Glutamatergic neuron (in vitro differentiated cells): ENCODE measurements around the gene C17orf67. TPM values are rescaled to one million over a fixed set of nuclear protein-coding genes. Genes with fewer than 3 reads are reported as not detected.

ENCODE experiments used
- DNase-seq: peaks from one replicate; pipeline ENCODE4 v3.0.0; 2022
- H3K27ac Mint-ChIP-seq: one replicate; pipeline ENCODE4 v1.8.0; 2020; ENCODE audit warnings: mild to moderate bottlenecking, mixed read lengths, inconsistent platforms; ENCODE audit not compliant: unreplicated experiment
- H3K27me3 Mint-ChIP-seq: one replicate; pipeline ENCODE4 v1.8.0; 2020; ENCODE audit warnings: mild to moderate bottlenecking, moderate library complexity, mixed read lengths, inconsistent platforms; ENCODE audit not compliant: unreplicated experiment
- H3K36me3 Mint-ChIP-seq: one replicate; pipeline ENCODE4 v1.8.0; 2020; ENCODE audit warnings: mild to moderate bottlenecking, mixed read lengths, inconsistent platforms; ENCODE audit not compliant: unreplicated experiment
- H3K4me1 Mint-ChIP-seq: one replicate; pipeline ENCODE4 v1.8.0; 2020; ENCODE audit warnings: mild to moderate bottlenecking, low read depth, mixed read lengths, inconsistent platforms; ENCODE audit not compliant: unreplicated experiment
- H3K4me3 Mint-ChIP-seq: one replicate; pipeline ENCODE4 v1.8.0; 2020; ENCODE audit warnings: mild to moderate bottlenecking, mixed read lengths, inconsistent platforms; ENCODE audit not compliant: unreplicated experiment
- H3K9me3 Mint-ChIP-seq: one replicate; pipeline ENCODE4 v1.8.0; 2020; ENCODE audit warnings: mild to moderate bottlenecking, moderate library complexity, mixed read lengths, inconsistent platforms; ENCODE audit not compliant: unreplicated experiment
- long read RNA-seq: library from polyadenylated mRNA; unstranded; transcript quantifications from one replicate; pipeline ENCODE4 v2.0.0, GENCODE V29; 2020; ENCODE audit not compliant: unreplicated experiment
- total RNA-seq: library from RNA; stranded (reverse); fragmentation: NEBNext Ultra II Directional; extraction: Animal tissue kit (Norgen Biotek cat#: 25700); gene quantifications from one replicate; pipeline ENCODE4 v1.2.1, GENCODE V29; 2021; ENCODE audit not compliant: unreplicated experiment
- TF ChIP-seq, protein P1 (sequence below): fragments of 200-600 bp; sonication (generic); IDR thresholded peaks from one replicate; pipeline ENCODE4 v1.5.0; 2021; ENCODE audit not compliant: partially characterized antibody, unreplicated experiment

The C17orf67 gene, protein sequence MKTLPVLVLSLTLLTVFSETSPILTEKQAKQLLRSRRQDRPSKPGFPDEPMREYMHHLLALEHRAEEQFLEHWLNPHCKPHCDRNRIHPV
- total RNA-seq = not detected
- long read RNA-seq = 0 reads

- no peak within 1 kb of the TSS for H3K27ac Mint-ChIP-seq
- peak; percentile 99 for DNase-seq
- TF ChIP-seq, protein P1, sequence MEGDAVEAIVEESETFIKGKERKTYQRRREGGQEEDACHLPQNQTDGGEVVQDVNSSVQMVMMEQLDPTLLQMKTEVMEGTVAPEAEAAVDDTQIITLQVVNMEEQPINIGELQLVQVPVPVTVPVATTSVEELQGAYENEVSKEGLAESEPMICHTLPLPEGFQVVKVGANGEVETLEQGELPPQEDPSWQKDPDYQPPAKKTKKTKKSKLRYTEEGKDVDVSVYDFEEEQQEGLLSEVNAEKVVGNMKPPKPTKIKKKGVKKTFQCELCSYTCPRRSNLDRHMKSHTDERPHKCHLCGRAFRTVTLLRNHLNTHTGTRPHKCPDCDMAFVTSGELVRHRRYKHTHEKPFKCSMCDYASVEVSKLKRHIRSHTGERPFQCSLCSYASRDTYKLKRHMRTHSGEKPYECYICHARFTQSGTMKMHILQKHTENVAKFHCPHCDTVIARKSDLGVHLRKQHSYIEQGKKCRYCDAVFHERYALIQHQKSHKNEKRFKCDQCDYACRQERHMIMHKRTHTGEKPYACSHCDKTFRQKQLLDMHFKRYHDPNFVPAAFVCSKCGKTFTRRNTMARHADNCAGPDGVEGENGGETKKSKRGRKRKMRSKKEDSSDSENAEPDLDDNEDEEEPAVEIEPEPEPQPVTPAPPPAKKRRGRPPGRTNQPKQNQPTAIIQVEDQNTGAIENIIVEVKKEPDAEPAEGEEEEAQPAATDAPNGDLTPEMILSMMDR = no peak
- H3K4me1 Mint-ChIP-seq = peaks cover 1% of the 10 kb centered on the region
- no peaks in the 10 kb centered on the region for H3K36me3 Mint-ChIP-seq
- H3K9me3 Mint-ChIP-seq = peaks cover 5% of the 10 kb centered on the region
- H3K27me3 Mint-ChIP-seq = peaks cover 8% of the 10 kb centered on the region
- H3K4me3 Mint-ChIP-seq = peak within 1 kb of the TSS; percentile 86
Measured at GRCh38 chr17:56833809-56834379, at the start of gene C17orf67, which contains the start of gene DGKE. TSS of gene C17orf67 (minus strand) at chr17:56833920. CDS start at chr17:56815810, 18,110 bp downstream. TSS of gene DGKE (plus strand) at chr17:56834151. CDS start at chr17:56834796, 645 bp downstream.

GRCh38 chr17:56881685-56882295, 48.1 kb upstream of the C17orf67 start:
- Mint-ChIP-seq H3K36me3 (peaks cover 6% of the 10 kb centered on the region), H3K9me3 (no peaks in the 10 kb centered on the region), H3K4me3 (no peak overlapping the region), H3K27me3 (peaks cover 1% of the 10 kb centered on the region), H3K4me1 (no peaks in the 10 kb centered on the region), H3K27ac (no peak overlapping the region)
- TF ChIP-seq, protein P1 = no peak
- DNase-seq = no peak

GRCh38 chr17:56880571-56880970, 46.9 kb upstream of the C17orf67 start:
- Mint-ChIP-seq H3K4me3 (no peak overlapping the region), H3K9me3 (no peaks in the 10 kb centered on the region), H3K4me1 (no peaks in the 10 kb centered on the region), H3K27ac (no peak overlapping the region), H3K36me3 (peaks cover 4% of the 10 kb centered on the region), H3K27me3 (peaks cover 1% of the 10 kb centered on the region)
- TF ChIP-seq, protein P1 = no peak
- no peak for DNase-seq

GRCh38 chr17:56880133-56880532, 46.4 kb upstream of the C17orf67 start:
- H3K4me3 Mint-ChIP-seq = no peak overlapping the region
- no peak overlapping the region for H3K27ac Mint-ChIP-seq
- H3K36me3 Mint-ChIP-seq = no peaks in the 10 kb centered on the region
- peaks cover 1% of the 10 kb centered on the region for H3K27me3 Mint-ChIP-seq
- no peaks in the 10 kb centered on the region for H3K9me3 Mint-ChIP-seq
- no peaks in the 10 kb centered on the region for H3K4me1 Mint-ChIP-seq
- DNase-seq = no peak
- TF ChIP-seq, protein P1 = no peak

GRCh38 chr17:56879280-56879679, 45.6 kb upstream of the C17orf67 start:
- H3K4me3 Mint-ChIP-seq = no peak overlapping the region
- no peak overlapping the region for H3K27ac Mint-ChIP-seq
- peaks cover 1% of the 10 kb centered on the region for H3K27me3 Mint-ChIP-seq
- TF ChIP-seq, protein P1 = no peak
- H3K4me1 Mint-ChIP-seq = no peaks in the 10 kb centered on the region
- no peaks in the 10 kb centered on the region for H3K36me3 Mint-ChIP-seq
- no peak for DNase-seq
- no peaks in the 10 kb centered on the region for H3K9me3 Mint-ChIP-seq
